ENCODE measurements around the gene TNFAIP8L1.
"Not testable (repeated sequence)": the region's sequence is repeated elsewhere in the genome, so short reads cannot be mapped to it uniquely, and the experiment has no call there.

The TNFAIP8L1 gene

GRCh38 chr19:4678881-4679790 lies 39.8 kb downstream of the TNFAIP8L1 start:
- no peak for TF ChIP-seq CTCF (IDR thresholded peaks at IDR 0.05; ENCODE audit: unreplicated experiment in 3 of 3)
- H3K4me3 Mint-ChIP-seq, result no peak overlapping the region
- H3K36me3 Mint-ChIP-seq (ENCODE audit: low read depth), result peaks cover 23% of the 10 kb centered on the region
- peak overlapping the region in 1 of 3 experiments; percentile 33 for H3K27ac Mint-ChIP-seq
- no peaks in the 10 kb centered on the region for H3K27me3 Mint-ChIP-seq (ENCODE audit: low read depth)
- H3K4me1 Mint-ChIP-seq, result no peaks in the 10 kb centered on the region
- no peaks in the 10 kb centered on the region for H3K9me3 Mint-ChIP-seq

- H3K27ac Mint-ChIP-seq; H3K27me3 Mint-ChIP-seq (ENCODE audit: low read depth); H3K4me3 Mint-ChIP-seq; H3K4me1 Mint-ChIP-seq; H3K9me3 Mint-ChIP-seq: not testable (repeated sequence)
- peaks cover 24% of the 10 kb centered on the region for H3K36me3 Mint-ChIP-seq (ENCODE audit: low read depth)
Observed at GRCh38 chr19:4680021-4680420, 40.7 kb downstream of the TNFAIP8L1 start.

- H3K27ac Mint-ChIP-seq, result no peak overlapping the region
- TF ChIP-seq CTCF (IDR thresholded peaks at IDR 0.05; ENCODE audit: unreplicated experiment in 3 of 3), result no peak
- no peaks in the 10 kb centered on the region for H3K9me3 Mint-ChIP-seq
- no peaks in the 10 kb centered on the region for H3K27me3 Mint-ChIP-seq (ENCODE audit: low read depth)
- no peak overlapping the region for H3K4me3 Mint-ChIP-seq
- H3K4me1 Mint-ChIP-seq, result no peaks in the 10 kb centered on the region
- H3K36me3 Mint-ChIP-seq (ENCODE audit: low read depth), result peaks cover 23% of the 10 kb centered on the region
Observed at GRCh38 chr19:4682417-4683200, 43.3 kb downstream of the TNFAIP8L1 start.

- no peak overlapping the region for H3K4me3 Mint-ChIP-seq
- H3K9me3 Mint-ChIP-seq, result no peaks in the 10 kb centered on the region
- no peak for TF ChIP-seq CTCF (IDR thresholded peaks at IDR 0.05; ENCODE audit: unreplicated experiment in 3 of 3)
- H3K27ac Mint-ChIP-seq, result no peak overlapping the region
- H3K4me1 Mint-ChIP-seq, result no peaks in the 10 kb centered on the region
- H3K36me3 Mint-ChIP-seq (ENCODE audit: low read depth), result peaks cover 20% of the 10 kb centered on the region
- no peaks in the 10 kb centered on the region for H3K27me3 Mint-ChIP-seq (ENCODE audit: low read depth)
Observed at GRCh38 chr19:4684312-4685095, 45.2 kb downstream of the TNFAIP8L1 start.

- Mint-ChIP-seq H3K27ac (no peak overlapping the region), H3K4me1 (no peaks in the 10 kb centered on the region), H3K27me3 (ENCODE audit: low read depth) (no peaks in the 10 kb centered on the region), H3K4me3 (no peak overlapping the region), H3K36me3 (ENCODE audit: low read depth) (peaks cover 19% of the 10 kb centered on the region), H3K9me3 (no peaks in the 10 kb centered on the region)
- no peak for TF ChIP-seq CTCF (IDR thresholded peaks at IDR 0.05; ENCODE audit: unreplicated experiment in 3 of 3)
Observed at GRCh38 chr19:4686700-4687099, 47.4 kb downstream of the TNFAIP8L1 start.

- Mint-ChIP-seq H3K27me3 (ENCODE audit: low read depth) (no peaks in the 10 kb centered on the region), H3K27ac (no peak overlapping the region), H3K4me3 (no peak overlapping the region), H3K36me3 (ENCODE audit: low read depth) (peaks cover 25% of the 10 kb centered on the region), H3K4me1 (no peaks in the 10 kb centered on the region), H3K9me3 (no peaks in the 10 kb centered on the region)
- no peak for TF ChIP-seq CTCF (IDR thresholded peaks at IDR 0.05; ENCODE audit: unreplicated experiment in 3 of 3)
Observed at GRCh38 chr19:4687396-4687795, 48.1 kb downstream of the TNFAIP8L1 start.
